Coronary artery (tissue), 2 donors: ENCODE results near the gene SYTL1.

Source experiments
- DNase-seq: peaks from one replicate; pipeline ENCODE4 v3.0.0-alpha.2; 2017; ENCODE audit warnings: low spot score
- H3K27ac ChIP-seq, 2 donors: fragments of 200-600 bp; sonication (generic); one replicate each; pipeline ENCODE4 v1.5.1; 2016 to 2019
- H3K4me3 ChIP-seq: fragments of 200-600 bp; sonication (generic); 2 replicates; pipeline ENCODE4 v1.5.1; 2016; ENCODE audit warnings: mild to moderate bottlenecking, moderate library complexity
- TF ChIP-seq, protein P1 (sequence below): fragments of 200-600 bp; sonication (generic); IDR thresholded peaks from one replicate; pipeline ENCODE4 v1.5.1; 2019; ENCODE audit warnings: antibody characterized with exemption

SYTL1 gene

DNA sequence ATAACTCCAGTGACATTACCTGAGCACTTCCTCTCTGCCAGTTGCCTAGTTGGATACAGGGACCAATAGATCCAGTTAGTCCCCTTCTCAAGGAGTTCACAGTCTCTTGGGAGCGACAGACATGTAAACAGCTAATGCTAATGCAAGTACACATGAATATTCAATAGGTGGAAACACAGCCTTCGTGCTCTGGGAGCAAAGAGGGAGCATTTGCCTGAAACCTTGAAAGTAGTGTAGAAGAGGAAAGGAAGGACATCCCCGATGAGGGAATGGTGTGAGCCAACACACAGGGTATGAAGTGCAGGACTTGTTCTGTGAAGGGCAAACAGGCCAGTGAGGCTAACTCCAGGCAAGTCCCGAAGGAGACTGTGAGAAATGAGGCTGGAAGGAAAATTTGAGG is 23.7 kb upstream of the SYTL1 start:
- no peak overlapping the region for H3K27ac ChIP-seq
- DNase-seq: no peak
- no peak overlapping the region for H3K4me3 ChIP-seq
- TF ChIP-seq, protein P1, sequence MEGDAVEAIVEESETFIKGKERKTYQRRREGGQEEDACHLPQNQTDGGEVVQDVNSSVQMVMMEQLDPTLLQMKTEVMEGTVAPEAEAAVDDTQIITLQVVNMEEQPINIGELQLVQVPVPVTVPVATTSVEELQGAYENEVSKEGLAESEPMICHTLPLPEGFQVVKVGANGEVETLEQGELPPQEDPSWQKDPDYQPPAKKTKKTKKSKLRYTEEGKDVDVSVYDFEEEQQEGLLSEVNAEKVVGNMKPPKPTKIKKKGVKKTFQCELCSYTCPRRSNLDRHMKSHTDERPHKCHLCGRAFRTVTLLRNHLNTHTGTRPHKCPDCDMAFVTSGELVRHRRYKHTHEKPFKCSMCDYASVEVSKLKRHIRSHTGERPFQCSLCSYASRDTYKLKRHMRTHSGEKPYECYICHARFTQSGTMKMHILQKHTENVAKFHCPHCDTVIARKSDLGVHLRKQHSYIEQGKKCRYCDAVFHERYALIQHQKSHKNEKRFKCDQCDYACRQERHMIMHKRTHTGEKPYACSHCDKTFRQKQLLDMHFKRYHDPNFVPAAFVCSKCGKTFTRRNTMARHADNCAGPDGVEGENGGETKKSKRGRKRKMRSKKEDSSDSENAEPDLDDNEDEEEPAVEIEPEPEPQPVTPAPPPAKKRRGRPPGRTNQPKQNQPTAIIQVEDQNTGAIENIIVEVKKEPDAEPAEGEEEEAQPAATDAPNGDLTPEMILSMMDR: no peak

DNA sequence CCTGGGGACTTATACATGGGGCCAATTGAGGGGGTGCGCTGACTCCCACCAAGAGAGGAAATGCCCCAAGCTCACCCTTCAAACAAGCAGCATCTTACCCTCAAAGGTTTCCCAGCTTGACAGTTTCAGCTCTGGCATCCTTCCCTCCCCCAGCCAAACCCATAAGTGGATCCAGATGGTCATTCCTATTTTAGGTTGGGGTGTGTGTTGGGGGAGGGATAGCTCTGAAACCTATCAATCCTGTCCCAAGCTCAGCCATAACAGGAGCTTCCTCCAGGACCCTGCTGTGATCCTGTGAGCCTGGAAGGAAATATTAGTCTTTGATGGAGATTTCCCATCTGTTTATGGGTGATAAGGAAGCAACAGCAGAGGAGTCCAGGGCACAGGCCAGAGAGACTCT is 23.2 kb upstream of the SYTL1 start:
- TF ChIP-seq, protein P1: no peak
- no peak for DNase-seq
- Histone ChIP-seq H3K27ac (no peak overlapping the region), H3K4me3 (no peak overlapping the region)

DNA sequence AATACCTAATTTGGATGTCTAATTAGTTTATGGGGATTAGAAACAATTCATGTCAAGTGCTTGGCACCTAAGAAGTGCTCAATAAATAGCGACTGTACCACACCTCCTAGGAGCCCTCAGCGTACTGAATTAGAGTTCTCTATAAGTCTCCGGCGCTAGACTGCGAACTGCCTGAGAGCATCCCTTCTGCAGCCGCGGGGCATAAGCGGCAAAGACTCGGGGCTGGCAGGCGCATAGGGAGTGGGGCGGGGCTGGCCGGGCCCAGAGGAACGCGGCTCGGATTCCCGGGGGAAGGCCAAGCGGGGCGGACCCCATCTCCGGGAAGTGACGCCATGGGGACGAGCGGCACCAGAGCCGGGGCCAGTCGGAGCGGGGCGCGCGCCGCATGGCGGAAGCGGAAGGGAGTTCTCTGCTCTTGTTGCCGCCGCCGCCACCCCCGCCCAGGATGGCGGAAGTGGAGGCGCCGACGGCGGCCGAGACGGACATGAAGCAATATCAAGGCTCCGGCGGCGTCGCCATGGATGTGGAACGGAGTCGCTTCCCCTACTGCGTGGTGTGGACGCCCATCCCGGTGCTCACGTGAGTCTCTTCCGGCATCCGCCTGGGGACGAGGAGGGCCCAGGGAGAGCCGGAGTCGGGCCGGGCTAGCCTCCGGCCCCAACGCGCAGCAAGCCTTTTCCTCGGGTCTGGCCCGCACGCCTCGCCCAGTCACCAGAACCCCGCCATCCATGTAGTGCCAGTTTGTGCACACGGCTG is 19.8 kb upstream of the SYTL1 start, which contains the start of gene TMEM222:
Gene TMEM222, plus strand, starts transcription at position 351 of the 756 bp plus-strand sequence. Its CDS starts 35 bp downstream, at position 386.
- Histone ChIP-seq H3K27ac (peak within 1 kb of the TSS; percentile 82 to 91), H3K4me3 (peak within 1 kb of the TSS; percentile 84)
- TF ChIP-seq, protein P1: peak; percentile 11
- DNase-seq: peak; percentile 99

DNA sequence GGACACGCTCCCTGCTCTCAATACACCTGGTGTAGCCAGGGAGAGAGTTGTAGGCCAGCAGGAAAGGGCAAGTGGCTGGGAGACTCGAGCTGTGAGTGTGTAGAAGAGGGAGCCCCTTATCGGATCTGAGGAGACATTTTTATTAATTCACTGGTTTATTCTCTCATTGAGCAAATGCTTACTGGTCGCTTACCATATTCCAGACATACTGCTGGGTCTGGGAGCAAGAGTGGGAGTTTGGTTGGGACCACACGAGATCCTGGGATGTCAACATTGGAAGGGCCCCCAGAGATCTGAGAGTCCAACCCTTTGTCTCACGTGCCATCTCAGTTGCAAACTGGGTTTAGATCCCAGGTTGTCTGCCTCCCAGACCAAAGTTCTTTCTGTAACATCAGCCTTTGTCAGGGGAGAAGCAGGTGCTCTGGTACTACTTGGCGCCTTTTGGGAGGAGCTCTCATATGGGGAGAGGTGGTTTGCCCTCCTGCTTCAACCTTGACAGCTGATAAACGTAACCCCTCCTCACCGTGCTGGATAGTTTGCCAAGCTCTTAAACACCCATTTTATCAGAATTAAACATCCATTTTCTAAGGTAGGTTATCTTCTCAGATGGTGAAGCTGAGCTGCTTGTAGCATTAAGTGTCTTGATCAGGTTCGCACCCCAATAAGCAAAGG is 19.1 kb upstream of the SYTL1 start:
- peak overlapping the region; percentile 84 for H3K4me3 ChIP-seq
- DNase-seq: no peak
- peak overlapping the region; percentile 82 to 91 for H3K27ac ChIP-seq
- TF ChIP-seq, protein P1: no peak

DNA sequence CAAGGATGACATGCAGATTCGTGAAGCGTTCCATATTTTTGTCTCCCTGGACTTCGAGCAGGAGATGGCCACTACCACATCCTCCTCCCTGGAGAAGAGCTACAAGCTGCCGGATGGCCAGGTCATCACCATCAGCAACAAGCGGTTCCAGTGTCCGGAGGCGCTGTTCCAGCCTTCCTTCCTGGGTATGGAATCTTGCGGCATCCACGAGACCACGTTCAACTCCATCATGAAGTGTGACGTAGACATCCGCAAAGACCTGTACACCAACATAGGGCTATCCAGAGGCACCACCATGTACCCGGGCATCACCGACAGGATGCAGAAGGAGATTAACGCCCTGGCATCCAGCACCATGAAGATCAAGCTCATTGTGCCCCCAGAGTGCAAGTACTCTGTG is 16.5 kb upstream of the SYTL1 start:
- DNase-seq: no peak
- TF ChIP-seq, protein P1: no peak
- Histone ChIP-seq H3K27ac (no peak overlapping the region), H3K4me3 (no peak overlapping the region)

DNA sequence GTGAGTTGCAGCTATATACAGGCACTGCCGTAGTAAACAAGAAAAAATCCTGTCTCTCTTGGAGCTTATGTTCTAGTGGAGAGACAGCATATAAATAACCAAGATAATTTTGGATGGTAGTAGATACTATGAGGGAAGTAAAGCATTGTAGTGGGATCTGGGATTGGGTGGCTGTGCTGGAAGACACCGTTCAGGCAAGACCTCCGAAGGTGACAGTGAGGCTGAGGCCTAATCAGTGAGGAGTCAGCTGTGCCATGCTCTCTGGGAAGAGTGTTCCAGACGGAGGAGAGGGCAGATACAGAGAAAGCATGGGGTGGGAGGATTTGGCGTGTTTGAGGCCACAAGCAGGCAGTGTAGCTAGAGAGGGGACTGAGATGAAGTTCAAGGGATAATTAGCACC is 13.9 kb upstream of the SYTL1 start:
- TF ChIP-seq, protein P1: no peak
- H3K27ac ChIP-seq: no peak overlapping the region
- DNase-seq: no peak
- no peak overlapping the region for H3K4me3 ChIP-seq

DNA sequence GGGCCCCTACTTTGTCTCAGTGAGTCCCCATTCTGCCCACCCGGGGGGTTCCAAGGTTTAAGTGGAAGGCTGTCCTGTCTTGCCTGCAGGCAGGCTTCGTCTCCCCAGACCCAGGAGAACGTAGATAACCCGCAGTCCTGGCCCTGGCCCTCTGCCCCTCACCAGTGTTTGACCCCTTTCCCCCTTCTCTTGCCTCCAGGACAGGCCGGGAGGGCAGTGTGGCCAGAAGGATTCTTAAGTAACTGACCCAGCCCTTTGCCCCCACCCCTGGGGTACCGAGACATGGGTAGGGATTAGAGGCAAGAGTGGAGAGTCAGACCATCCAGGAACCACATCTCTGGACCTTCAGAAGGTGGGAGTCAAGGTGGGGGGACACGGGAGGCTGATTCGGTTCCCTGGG is 11.0 kb upstream of the SYTL1 start:
- TF ChIP-seq, protein P1: no peak
- DNase-seq: no peak
- Histone ChIP-seq H3K4me3 (no peak overlapping the region), H3K27ac (no peak overlapping the region)
